NCI-H345 treated with DMSO at 0.1 percent for 48 hours (cell line): ENCODE measurements around the gene ALDH1A3.

Experiments
- DNase-seq: peaks from one replicate; lab custom pipeline; 2025; ENCODE audit not compliant: unreplicated experiment; lab: John Stamatoyannopoulos, UW

Gene ALDH1A3

GRCh38 chr15:100949691-100950090, 70.1 kb downstream of the ALDH1A3 start:
- DNase-seq: no peak

- DNase-seq: no peak
Measured at GRCh38 chr15:100951965-100952364, 72.3 kb downstream of the ALDH1A3 start.

GRCh38 chr15:100952566-100952965, 72.9 kb downstream of the ALDH1A3 start:
- no peak for DNase-seq

GRCh38 chr15:100958326-100959065, 78.9 kb downstream of the ALDH1A3 start:
- DNase-seq: no peak

GRCh38 chr15:100959066-100960050, 79.7 kb downstream of the ALDH1A3 start:
- no peak for DNase-seq
